GM18858 (cell line): ENCODE data around the gene ITGAV.

ENCODE experiments used
- ATAC-seq: cut with Tn5 transposase; IDR thresholded peaks from one replicate; pipeline ENCODE4 v1.9.1; 2021; ENCODE audit not compliant: unreplicated experiment

The ITGAV gene

DNA sequence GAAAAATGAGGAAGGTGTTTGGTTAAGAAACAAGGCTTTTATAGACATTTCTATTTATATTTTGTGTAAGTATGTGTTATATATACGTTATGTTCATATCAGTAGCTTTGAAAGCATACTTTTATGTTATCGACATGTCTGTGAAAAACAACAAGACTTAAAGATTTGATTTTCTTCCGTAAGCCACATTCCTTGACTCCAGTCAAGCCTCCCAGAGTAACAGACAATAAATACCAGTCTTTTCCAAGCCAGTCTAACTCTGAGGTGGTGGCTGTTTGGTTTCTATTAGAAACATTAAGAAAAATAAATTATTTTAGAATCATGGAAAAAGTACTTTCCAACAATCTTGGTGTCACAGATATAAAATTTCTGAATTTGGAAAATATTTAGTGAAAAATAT is 16.3 kb upstream of the ITGAV start:
- ATAC-seq: no peak

DNA sequence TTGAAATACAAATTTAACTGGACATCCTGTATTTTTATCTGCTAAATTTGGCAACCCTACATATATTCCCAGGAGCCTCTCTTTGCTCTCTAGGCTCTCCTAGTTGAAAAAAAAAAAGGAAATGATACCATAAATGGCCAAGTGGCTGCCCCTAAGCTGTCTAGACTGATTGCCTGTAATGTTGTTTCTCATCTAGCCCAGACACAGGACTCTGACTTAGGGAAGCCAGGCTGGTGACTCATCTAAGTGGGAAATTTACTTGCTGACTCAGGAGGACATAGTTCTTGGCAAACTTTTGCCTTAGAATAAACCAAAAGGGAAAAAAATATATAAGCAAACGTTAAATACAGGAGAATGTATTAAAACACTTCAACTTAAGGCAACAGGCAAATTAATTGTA is 14.6 kb upstream of the ITGAV start:
- ATAC-seq: peak; percentile 54

DNA sequence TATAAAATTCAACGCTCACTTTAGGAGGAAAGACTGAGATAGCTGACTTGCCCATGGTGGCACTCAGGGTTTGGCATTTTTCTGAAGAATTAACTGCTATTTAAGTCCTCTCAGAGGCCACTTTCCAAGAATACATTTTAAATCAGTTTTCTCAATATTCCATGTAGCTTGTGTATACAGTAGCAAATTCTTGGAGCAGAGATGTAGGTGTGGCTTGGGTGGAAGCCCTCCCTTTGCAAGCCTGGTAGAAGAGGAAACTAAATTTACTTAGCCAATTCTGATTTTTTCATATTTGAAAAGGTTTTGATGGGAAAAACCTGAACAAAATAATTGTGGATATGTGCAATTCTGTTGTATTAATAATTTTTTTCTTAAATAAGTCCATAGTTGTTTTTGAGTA is 14.0 kb upstream of the ITGAV start:
- no peak for ATAC-seq

DNA sequence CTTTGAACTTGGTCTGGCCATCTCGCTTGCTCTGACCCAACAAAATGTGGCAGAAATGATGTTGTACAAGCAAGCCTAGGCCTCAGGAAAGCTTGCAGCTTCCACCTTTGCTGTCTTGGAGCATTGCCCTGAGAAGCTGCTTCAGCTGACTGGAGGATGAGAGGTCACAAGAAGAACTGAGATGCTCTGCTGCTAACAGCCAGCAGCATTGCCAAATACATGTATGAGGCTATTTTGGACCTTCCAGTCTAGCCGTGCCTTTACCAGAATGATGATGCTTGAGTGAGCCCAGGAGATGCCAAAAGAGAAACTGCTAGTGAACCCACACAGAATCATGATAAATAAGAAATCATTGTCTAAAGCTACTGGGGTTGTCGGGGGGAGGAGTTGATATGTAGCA is 13.2 kb upstream of the ITGAV start:
- ATAC-seq: no peak

DNA sequence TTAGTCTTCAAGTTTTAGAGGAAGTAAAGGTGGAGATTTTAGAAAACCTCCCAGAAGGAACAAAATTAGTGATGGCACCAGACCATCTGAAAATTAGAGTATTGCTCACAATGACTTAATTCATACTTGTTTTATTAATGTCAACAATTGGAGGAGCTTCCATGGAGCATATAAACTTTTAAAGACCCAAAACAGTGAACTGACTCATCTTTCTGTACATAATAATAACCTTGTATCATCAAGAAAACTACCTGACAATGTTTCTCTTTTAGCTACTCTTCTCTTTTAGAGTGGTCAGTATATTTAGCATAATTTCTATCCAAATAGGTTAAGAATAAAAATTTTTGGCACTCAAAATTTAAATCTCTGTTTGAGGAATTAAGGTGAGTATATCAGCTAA is 7.2 kb upstream of the ITGAV start:
- no peak for ATAC-seq

DNA sequence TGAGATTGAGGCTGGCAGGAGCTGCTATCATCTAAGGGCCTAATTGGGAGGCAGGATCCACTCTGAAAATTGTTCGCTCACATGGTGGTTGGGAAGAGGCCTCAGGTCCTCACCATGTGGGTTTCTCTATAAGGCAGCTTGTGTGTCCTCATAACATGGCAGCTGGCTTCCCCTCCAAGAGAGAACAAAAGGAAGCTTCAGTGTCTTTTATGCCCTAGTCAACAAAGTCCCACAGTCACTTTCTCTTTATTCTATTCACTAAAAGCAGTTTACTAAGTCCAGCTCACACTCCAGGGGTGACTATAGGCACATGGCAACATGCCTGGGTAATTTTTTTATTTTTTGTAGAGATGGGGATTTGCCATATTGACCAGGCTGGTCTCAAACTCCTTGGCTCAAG is 5.8 kb upstream of the ITGAV start:
- ATAC-seq: no peak

DNA sequence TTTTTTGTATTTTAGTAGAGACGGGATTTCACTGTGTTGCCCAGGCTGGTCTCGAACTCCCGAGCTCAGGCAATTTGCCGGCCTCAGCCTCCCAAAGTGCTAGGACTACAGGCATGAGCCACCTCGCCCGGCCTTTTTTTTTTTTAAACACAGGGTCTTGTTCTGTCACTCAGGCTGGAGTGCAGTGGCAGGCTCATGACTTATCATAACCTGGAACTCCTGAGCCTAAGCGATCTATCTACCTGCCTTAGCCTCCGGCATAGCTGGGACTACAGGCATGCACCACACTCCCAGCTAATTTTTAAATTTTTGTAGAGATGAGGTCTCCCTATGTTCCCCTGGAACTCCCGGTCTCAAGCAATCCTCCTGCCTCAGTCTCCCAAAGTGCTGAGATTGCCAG is 1.4 kb upstream of the ITGAV start:
- ATAC-seq: no peak

DNA sequence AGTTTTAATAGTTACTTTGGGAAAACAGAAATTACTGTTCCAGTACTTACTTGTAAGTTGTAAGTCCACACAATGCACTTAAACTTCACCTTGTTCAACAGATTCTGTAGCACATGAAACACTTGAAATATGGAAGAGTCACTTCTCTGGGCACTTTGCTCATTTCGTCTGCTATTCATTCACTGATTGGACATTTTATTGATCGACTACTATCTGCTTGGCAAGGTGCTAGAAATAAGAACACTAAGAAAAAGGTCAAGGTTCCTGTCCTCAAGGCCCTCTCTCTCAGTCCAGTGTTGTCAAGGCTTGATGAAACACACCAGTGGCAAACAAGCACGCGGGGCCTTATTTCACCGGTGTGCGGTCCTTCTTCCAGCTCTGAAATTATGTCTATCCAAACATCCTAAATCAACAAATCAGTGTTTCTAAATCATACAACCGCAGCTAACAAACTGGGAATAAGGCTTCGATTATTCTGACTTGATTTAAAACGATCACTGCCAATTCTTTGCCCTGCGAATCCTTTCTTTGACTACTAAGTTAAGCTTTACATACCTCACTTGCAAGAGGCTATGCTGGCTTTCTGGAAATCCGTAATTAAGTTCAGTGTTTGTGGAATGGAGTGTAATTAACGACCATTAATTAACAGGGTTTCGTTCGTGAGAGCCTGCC is 780 bp upstream of the ITGAV start:
- ATAC-seq: no peak

DNA sequence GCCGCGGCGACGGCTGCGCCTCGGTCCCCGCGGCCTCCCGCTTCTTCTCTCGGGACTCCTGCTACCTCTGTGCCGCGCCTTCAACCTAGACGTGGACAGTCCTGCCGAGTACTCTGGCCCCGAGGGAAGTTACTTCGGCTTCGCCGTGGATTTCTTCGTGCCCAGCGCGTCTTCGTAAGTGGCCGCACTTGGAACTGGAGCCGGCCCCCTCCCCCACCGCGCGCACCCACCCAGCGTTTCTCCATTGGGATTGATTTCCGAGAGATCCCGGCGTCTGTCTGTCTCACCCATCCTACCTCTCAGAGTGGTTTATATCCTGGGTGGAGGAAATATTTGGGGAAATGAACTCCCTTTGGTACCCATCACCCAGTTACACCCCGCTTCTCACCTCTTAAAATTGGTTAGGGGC is 498 bp downstream of the ITGAV start:
- no peak for ATAC-seq

DNA sequence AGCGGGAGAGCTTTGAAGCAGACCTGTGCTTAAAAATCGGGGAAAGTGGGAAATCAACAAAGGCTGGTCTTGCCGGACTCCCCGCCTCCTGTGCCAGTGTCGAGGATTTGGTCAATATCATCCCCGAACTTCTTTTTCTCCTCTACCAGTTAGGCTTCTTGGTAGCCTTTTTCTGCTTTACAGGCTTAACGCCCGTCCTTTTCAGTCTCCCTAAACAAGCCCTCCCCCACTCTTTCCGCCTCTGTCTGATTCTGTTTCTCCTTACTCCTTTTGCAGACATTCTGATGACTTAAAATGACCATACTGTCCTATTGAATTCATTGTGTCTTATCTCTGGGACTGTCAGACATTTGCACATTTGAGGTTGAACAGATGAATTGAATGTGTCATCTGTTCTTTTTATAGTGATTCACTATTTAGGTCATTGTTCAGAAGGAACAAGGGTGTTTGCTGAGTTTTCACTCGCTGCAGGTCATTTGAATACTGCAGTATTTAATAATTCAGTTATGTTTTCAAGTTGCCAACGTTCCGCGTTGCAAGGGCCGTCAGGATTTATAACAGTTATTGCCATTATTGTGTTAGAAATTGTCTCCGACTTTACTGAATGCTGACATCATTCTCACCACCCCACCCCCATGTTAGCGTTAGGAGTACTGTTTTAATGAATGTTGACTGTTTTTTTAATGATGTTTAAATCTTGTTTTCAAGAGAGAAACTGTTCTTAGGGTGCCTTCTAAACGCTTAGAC is 1.1 kb downstream of the ITGAV start:
- no peak for ATAC-seq

DNA sequence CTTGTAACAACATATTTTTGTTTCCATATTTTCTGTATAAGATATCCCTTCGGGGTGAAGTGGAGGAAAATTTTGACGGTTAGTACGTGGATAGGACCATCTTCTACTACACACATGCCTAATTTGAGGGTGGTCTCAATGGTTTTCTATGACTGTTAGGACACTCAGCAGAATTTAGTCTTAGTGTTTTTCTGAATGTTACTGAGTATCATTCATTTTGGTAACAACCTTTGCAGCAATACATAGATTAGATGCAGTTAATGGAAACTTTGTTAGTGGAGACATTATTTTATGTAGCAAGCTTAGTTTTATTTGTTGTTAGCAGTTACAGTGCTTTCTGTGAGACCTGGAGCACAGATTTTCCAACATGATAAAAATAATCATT is 1.6 kb downstream of the ITGAV start:
- no peak for ATAC-seq

DNA sequence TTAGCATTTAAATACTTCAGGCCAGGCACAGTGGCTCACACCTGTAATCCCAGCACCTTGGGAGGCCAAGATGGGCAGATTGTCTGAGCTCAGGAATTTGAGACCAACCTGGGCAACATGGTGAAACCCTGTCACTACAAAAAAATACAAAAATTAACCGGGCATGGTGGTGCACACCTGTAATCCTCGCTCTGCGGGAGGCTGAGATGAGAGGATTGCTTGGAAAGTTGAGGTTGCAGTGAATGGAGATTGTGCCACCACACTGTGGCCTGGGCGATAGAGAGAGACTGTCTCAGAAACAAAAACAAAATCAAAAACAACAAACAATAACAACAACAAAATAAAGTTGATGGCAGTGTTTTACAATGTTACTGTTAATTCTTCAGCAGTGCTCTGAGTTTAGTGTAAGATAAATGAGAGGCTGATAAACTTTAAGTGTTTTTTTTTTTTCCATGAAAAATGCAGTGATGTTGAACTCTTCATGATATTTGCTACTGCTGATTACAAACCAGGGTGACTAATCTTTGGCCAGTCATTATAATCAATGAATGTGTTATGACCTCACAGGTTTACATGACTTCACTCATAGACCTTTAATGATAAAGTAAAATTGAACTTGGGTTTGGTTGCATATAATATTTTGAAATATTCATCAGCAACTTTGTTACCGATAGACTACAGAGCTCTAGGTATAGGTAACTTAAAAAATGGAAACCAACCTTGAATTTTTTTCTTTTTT is 2.5 kb downstream of the ITGAV start:
- ATAC-seq: no peak

DNA sequence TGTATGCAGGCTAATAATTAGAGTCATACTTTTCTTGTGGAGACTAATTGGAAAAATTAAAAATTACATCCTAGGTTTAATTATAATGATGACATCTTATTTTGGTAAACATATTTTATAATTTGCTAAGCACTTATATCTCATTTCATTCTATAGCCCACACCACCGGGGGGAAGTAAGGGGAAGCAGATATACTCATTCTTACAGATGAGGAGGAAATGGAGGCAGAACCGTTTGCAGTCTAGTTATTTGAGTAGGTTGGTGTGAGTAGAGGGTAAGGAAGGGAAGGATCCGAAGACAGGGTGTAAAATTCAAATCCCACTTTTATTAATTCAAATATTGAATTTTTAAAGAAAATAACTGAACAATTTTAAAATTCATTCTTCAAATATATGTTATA is 3.7 kb downstream of the ITGAV start:
- ATAC-seq: no peak

DNA sequence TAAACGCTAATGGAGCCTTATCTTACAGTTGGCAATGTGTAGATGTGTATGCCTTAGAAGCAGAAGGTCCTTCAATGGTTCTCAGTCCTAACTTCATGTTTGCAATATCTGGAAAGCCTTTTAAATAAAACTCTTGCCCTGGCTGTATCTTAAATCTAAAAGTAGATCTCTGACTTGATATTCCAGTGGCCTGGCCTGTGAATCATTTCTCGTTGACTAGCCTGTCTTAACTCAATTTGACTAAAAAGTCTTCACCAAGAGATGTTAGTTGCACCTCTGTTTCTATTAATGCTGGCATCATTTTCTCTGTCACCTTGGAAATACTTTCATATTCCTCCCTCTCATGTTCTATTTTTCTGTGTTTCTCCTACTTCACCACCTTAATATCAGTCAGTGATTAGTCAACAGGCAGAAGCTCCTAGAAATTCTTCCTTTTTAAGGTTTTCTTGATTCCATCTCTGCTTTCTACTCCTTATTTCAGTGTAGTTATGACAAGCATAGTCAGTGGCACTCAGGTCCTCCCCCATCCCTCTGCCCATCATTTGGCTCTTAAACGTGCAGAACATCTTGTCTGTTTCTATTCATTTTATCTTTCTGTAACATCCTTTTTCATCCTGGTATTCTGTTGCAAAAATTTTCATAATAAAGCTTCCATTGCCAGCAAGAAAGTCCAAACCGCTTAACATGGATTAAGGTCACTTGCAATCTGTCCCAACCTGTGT is 4.3 kb downstream of the ITGAV start:
- no peak for ATAC-seq

DNA sequence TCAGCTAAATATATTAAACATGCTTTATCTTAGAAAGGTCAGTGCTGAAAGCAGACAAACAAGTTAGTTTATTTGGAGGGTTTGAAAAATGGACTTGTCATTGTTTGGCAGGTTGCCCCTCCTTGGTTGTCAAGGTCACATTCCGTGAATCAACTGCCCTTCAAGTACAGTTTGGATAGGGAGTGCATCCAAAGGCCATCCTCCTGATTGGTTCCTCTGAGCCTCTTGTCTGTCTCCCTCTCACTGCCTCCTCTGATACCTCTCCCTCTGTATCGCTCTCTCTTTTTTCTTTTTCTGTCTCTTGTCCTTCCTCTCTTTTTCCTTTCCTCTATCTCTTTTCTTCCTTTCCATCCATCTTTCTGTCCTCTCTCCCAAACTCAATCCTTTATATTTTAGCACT is 5.4 kb downstream of the ITGAV start:
- no peak for ATAC-seq

DNA sequence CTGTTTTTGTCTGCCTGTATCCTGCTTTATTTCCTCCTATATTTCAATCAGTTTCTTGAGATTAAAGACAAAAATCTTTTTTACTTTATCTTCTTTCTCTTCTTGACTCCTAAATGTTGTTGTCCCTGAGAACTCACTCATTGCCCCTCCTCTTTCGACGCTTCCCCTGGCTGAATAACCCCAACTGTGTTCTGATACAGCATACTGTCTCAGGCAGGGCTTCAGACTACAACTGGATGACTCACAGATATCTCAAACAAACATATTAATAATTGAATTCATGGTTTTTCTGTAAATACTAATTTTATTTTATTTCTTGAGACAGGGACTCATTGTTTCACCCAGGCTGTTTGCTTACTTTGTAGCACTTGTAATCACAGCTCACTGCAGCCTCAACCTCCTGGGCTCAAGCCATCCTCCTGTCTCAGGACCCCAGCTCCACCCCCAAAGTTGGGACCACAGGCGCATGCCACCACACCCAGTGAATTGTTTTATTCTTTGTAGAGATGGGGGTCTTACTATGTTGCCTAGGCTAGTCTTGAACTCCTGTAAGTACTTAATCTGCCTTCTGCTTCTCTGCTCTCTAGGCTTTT is 9.4 kb downstream of the ITGAV start:
- ATAC-seq: no peak

DNA sequence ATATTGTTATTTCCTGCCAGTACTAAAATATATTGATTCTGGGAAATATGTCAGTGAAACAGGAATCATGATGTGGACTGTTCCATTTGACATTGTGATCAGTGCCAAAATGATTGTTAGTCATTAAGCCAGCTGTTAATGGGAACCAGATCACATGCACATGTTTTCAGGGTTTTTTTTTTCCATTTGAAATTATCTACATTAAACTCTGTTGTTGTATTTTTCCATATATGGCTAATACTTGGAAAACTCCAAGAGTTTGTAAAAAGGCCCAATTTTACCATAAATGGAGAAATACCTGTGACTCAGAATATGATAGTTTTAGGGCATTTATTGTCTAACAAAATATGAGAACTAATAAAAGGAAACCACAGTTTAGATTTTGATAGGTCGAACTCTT is 13.4 kb downstream of the ITGAV start:
- ATAC-seq: no peak

DNA sequence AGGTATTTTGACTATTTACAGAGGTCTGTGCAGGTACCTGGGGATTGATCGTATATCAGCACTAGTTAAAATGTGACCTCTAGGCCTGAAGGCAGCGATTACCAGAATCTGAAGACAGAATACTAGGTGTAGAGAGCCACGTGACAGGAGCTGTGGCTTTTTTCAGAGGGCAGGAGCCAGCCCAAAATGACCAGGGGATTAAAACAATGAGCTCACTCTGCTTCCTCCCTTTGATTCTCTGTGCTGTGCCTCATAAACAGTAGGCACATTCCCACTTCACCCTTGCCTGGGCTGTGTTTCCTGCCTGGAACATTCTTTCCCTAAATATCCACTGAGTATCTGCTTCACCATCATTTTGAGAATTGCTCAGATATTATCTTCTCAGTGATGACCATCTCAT is 15.2 kb downstream of the ITGAV start:
- ATAC-seq: no peak

DNA sequence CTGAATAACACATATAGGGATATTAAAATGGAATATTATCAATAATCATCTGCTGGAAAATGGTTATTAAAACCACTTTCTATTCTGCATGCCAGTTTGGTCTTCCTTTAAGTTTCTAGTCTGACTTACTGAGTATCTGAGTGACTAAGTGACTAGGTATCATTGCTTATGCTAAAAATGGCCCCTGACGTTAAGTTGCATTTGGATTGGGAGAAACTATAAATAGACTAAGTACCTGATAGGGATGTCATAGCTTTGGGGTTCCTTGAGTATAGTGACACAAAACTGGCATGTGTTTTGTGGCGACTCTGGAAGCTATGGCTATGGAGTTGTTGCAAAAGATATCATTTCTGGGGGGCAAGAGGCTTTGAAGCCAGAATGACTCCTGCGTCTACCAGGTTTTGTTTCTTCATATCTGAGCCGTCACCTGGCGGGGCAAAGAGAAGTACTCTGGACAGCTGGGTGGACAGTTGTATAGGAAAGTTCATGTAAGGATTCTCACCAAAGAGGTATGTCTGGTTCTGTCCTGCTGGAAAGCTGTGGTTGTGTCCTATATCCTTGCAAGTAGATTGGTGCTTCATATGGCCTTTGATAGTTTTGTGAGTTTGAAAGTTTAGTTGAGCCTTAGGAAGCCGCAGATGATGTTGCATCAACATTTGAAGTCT is 17.9 kb downstream of the ITGAV start:
- ATAC-seq: no peak

DNA sequence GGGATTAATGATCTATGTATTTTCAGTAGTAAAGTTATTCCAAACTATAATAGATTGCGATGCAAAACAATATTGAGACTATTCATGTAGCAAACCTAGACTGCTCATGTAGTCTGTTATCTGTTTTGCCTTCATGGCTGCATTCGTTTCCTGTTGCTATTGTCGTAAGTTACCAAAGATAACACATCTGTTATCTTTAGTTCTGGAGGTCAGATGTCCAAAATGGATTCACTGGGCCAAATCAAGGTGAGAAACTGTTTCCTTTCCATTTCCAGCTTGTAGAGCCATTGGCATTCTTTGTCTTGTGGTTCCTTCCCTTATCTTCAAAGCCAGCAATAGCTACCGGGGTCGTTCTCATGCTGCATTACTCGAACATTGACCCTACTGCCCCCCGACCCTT is 20.9 kb downstream of the ITGAV start:
- ATAC-seq: no peak

DNA sequence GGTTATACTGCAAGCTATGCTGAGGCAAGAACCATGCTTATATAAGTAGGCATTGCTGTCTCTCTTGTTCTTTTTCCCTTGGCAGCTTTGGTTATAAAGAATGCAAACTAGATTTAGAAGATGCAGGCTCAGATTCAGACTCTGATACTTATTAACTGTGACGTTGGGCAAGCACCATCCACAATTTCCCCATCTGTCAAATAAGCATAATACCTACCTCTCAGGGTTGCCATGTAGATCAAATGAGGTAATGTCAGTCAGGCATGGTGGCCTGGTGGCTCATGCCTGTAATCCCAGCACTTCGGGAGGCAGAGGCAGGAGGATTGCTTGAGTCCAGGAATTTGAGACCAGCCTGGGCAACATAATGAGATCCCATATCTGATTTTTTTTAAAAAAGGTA is 21.7 kb downstream of the ITGAV start:
- ATAC-seq: no peak
